Measurements from ENCODE around the gene SV2C. TPM values are rescaled to one million over a fixed set of nuclear protein-coding genes. Genes with fewer than 3 reads are reported as not detected.

Gene SV2C
- total RNA-seq, 1 experiment from 2014 or later, result not detected

DNA sequence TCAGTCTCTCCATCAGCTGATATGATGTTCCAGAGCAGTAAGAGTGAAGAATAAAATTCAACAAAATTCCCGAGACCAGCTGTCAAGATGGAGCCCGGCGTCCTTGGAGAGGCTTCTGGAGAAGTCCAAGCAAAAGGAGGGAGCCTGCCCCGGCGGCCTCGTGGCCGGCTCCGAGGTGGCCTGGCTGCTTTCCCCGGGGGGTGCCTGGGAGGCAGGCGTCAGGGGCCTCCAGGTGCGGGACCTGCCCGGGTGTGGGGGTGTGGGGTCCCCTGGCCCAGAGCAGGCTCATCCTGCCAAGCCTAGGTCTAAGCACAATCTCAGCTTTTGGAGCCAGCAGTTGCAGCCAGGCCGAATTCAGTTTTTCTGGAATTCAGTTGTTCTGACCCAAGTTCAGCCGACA lies 197.3 kb downstream of the SV2C start:
- ATAC-seq, result no peak
- Histone ChIP-seq H3K27ac (ENCODE audit: low read depth, low read length) (no peak overlapping the region), H3K4me1 (ENCODE audit: control insufficient read depth in 1 of 2, insufficient read depth in 2 of 2, low read length in 2 of 2) (no peaks in the 10 kb centered on the region), H3K4me2 (ENCODE audit: low read length) (no peak overlapping the region), H3K79me2 (ENCODE audit: insufficient read depth, low read length) (no peaks in the 10 kb centered on the region), H3K36me3 (ENCODE audit: control insufficient read depth in 1 of 2, insufficient read depth in 2 of 2, low read length in 2 of 2) (no peaks in the 10 kb centered on the region), H4K20me1 (ENCODE audit: insufficient read depth) (no peaks in the 10 kb centered on the region), H2AFZ (ENCODE audit: low read depth, low read length, poor library complexity, severe bottlenecking) (no peak overlapping the region), H3K9me3 (ENCODE audit: control insufficient read depth in 1 of 2, insufficient read depth in 1 of 2, low read depth in 1 of 2, low read length in 2 of 2) (no peaks in the 10 kb centered on the region), H3K4me3 (replicated peaks in 1 of 2; ENCODE audit: low read depth in 1 of 2, low read length in 2 of 2) (no peak overlapping the region), H3K27me3 (ENCODE audit: insufficient read depth, low read length) (no peaks in the 10 kb centered on the region), H3K9ac (ENCODE audit: low read length) (no peak overlapping the region), H3K9me2 (ENCODE audit: insufficient read depth) (no peaks in the 10 kb centered on the region)
- TF ChIP-seq REST (IDR thresholded peaks at IDR 0.05; ENCODE audit: low read depth) (no peak), ELF1 (IDR thresholded peaks at IDR 0.05; ENCODE audit: borderline replicate concordance, low read depth) (no peak)
- TF ChIP-seq, protein P1, sequence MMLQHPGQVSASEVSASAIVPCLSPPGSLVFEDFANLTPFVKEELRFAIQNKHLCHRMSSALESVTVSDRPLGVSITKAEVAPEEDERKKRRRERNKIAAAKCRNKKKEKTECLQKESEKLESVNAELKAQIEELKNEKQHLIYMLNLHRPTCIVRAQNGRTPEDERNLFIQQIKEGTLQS (IDR thresholded peaks at IDR 0.05), result no peak
- RAD21 ChIA-PET (ENCODE audit: low non-redundant PET in 1 of 2, low total read pairs in 2 of 2, uncharacterized antibody in 2 of 2, unreplicated experiment in 2 of 2), result no interaction called here
- POLR2A ChIA-PET, result no interaction called here
- intact Hi-C loops (cut with micrococcal nuclease), result no loop called here
- CTCF ChIA-PET, result no interaction called here
- no peak for DNase-seq (ENCODE audit: low read depth, low spot score)
- BruUV-seq (replicated peaks), result no TSS peak

GRCh38 chr5:76283670-76284069 lies 200.5 kb downstream of the SV2C start:
- Histone ChIP-seq H4K20me1 (ENCODE audit: insufficient read depth) (no peaks in the 10 kb centered on the region), H3K9ac (ENCODE audit: low read length) (no peak overlapping the region), H3K79me2 (ENCODE audit: insufficient read depth, low read length) (no peaks in the 10 kb centered on the region), H2AFZ (ENCODE audit: low read depth, low read length, poor library complexity, severe bottlenecking) (no peak overlapping the region), H3K36me3 (ENCODE audit: control insufficient read depth in 1 of 2, insufficient read depth in 2 of 2, low read length in 2 of 2) (no peaks in the 10 kb centered on the region), H3K9me3 (ENCODE audit: control insufficient read depth in 1 of 2, insufficient read depth in 1 of 2, low read depth in 1 of 2, low read length in 2 of 2) (no peaks in the 10 kb centered on the region), H3K4me2 (ENCODE audit: low read length) (no peak overlapping the region), H3K4me1 (ENCODE audit: control insufficient read depth in 1 of 2, insufficient read depth in 2 of 2, low read length in 2 of 2) (no peaks in the 10 kb centered on the region), H3K9me2 (ENCODE audit: insufficient read depth) (no peaks in the 10 kb centered on the region), H3K27ac (ENCODE audit: low read depth, low read length) (no peak overlapping the region), H3K27me3 (ENCODE audit: insufficient read depth, low read length) (no peaks in the 10 kb centered on the region), H3K4me3 (replicated peaks in 1 of 2; ENCODE audit: low read depth in 1 of 2, low read length in 2 of 2) (no peak overlapping the region)
- POLR2A ChIA-PET, result no interaction called here
- no TSS peak for BruUV-seq (replicated peaks)
- no peak for DNase-seq (ENCODE audit: low read depth, low spot score)
- intact Hi-C loops (cut with micrococcal nuclease), result no loop called here
- CTCF ChIA-PET, result no interaction called here
- RAD21 ChIA-PET (ENCODE audit: low non-redundant PET in 1 of 2, low total read pairs in 2 of 2, uncharacterized antibody in 2 of 2, unreplicated experiment in 2 of 2), result no interaction called here
- ATAC-seq, result no peak
- TF ChIP-seq FOSL1 (IDR thresholded peaks at IDR 0.05; ENCODE audit: low read depth) (no peak), REST (IDR thresholded peaks at IDR 0.05; ENCODE audit: low read depth) (no peak), CEBPB (IDR thresholded peaks at IDR 0.05; ENCODE audit: low read depth) (no peak), ZNF274 (IDR thresholded peaks at IDR 0.05; ENCODE audit: low read depth, low read length) (no peak), YY1 (IDR thresholded peaks at IDR 0.05; ENCODE audit: extremely low read depth, insufficient replicate concordance, low read depth, low read length) (no peak), POLR2AphosphoS5 (IDR thresholded peaks at IDR 0.05; ENCODE audit: low read depth, low read length) (no peak)
- TF ChIP-seq, protein P1 (IDR thresholded peaks at IDR 0.05), result no peak

Measured in HCT116 (cell line).